Thyroid gland (tissue), 4 donors: ENCODE results near the gene PCDHGA1. TPM values are rescaled to one million over a fixed set of nuclear protein-coding genes. Genes with fewer than 3 reads are reported as not detected.
A peak's percentile ranks its signal among the peaks of the same experiment; 100 is the strongest.
"Not testable (repeated sequence)": the region's sequence is repeated elsewhere in the genome, so short reads cannot be mapped to it uniquely, and the experiment has no call there.

Source experiments
- DNase-seq, 2 donors: peaks; one replicate each; pipeline ENCODE4 v3.0.0-alpha.2; 2019
- H3K27ac ChIP-seq, 3 donors: fragments of 200-600 bp; sonication (generic); 1 replicate in 2 of 3; 2 replicates in 1 of 3; pipeline ENCODE4 v1.5.1; 2016 to 2019; ENCODE audit warnings: mild to moderate bottlenecking in 1 of 3, moderate library complexity in 1 of 3
- H3K27me3 ChIP-seq: fragments of 200-600 bp; sonication (generic); one replicate; pipeline ENCODE4 v1.5.1; 2019
- H3K36me3 ChIP-seq, 2 donors: fragments of 200-600 bp; sonication (generic); one replicate each; pipeline ENCODE4 v1.5.1; 2016 to 2019
- H3K4me1 ChIP-seq, 2 donors: fragments of 200-600 bp; sonication (generic); one replicate each; pipeline ENCODE4 v1.5.1; 2017 to 2019
- H3K4me3 ChIP-seq, 3 donors: fragments of 200-600 bp; sonication (generic); replicated peaks in 1 of 3; 1 replicate in 2 of 3; 2 replicates in 1 of 3; pipeline ENCODE4 v1.5.1; 2016; ENCODE audit warnings: mild to moderate bottlenecking in 1 of 3
- H3K9me3 ChIP-seq: fragments of 200-600 bp; sonication (generic); one replicate; pipeline ENCODE4 v1.5.1; 2017
- CTCF ChIP-seq, 6 experiments: fragments of 200-600 bp in 3 of 6; fragments of 450-650 bp in 3 of 6; sonication (generic) in 3 of 6; IDR thresholded peaks; one replicate each; pipeline ENCODE4 v1.5.1; 2016 to 2019; ENCODE audit warnings: antibody characterized with exemption in 6 of 6, mild to moderate bottlenecking in 2 of 6, inconsistent platforms in 1 of 6, moderate library complexity in 1 of 6
- POLR2A ChIP-seq, 2 donors: fragments of 450-650 bp; IDR thresholded peaks; one replicate each; pipeline ENCODE4 v1.6.1; 2017; ENCODE audit warnings: antibody characterized with exemption in 2 of 2, mild to moderate bottlenecking in 2 of 2, moderate library complexity in 1 of 2
- WGBS, 2 donors: methylation state at CpG; one replicate each; pipeline ENCODE4 v1.1.5; 2017; 5-methylcytosine and 5-hydroxymethylcytosine counted together
- intact Hi-C: fragments of 100-400 bp; cut with DNase I; formaldehyde crosslinking; loops from one replicate; pipeline ENCODE4 v1.15.1; 2023
- total RNA-seq, 4 donors: library from RNA; depleted of rRNA; stranded (reverse); fragments of >200 nt; gene quantifications; one replicate each; pipeline ENCODE4 v1.2.3, GENCODE V29; 2016

Gene PCDHGA1
- total RNA-seq, 4 donors from 2014 or later, result 0.40 to 1.3 (median 0.87) TPM

- no peaks in the 10 kb centered on the region for H3K36me3 ChIP-seq
- no peaks in the 10 kb centered on the region for H3K27me3 ChIP-seq
- no peak overlapping the region for H3K4me3 ChIP-seq
- 46 to 56% methylated on average over 14 of the region's 14 CpGs for WGBS, 2 donors
- no peaks in the 10 kb centered on the region for H3K4me1 ChIP-seq
- peak; percentile 23 to 32 for DNase-seq
- TF ChIP-seq POLR2A (IDR thresholded peaks at IDR 0.05) (no peak), CTCF (IDR thresholded peaks at IDR 0.05) (no peak)
- no peaks in the 10 kb centered on the region for H3K9me3 ChIP-seq
- intact Hi-C loops, result no loop called here
- no peak overlapping the region for H3K27ac ChIP-seq
Measured at GRCh38 chr5:141374627-141375026, 44.3 kb downstream of the PCDHGA1 start.

GRCh38 chr5:141375444-141376155, 45.3 kb downstream of the PCDHGA1 start:
- H3K9me3 ChIP-seq, H3K27ac ChIP-seq, H3K27me3 ChIP-seq, DNase-seq, H3K36me3 ChIP-seq, intact Hi-C loops, H3K4me3 ChIP-seq, H3K4me1 ChIP-seq: not testable (repeated sequence)
- 38 to 42% methylated on average over 12 to 15 of the region's 48 CpGs for WGBS, 2 donors

- intact Hi-C loops, result no loop called here
- peak in 1 of 2 donors; percentile 22 for DNase-seq
- Histone ChIP-seq H3K27me3 (no peaks in the 10 kb centered on the region), H3K4me3 (peak within 1 kb of the TSS in 1 of 3 donors; percentile 16), H3K36me3 (no peaks in the 10 kb centered on the region), H3K4me1 (no peaks in the 10 kb centered on the region), H3K27ac (no peak within 1 kb of the TSS), H3K9me3 (no peaks in the 10 kb centered on the region)
- peak in 4 of 6 experiments; percentile 9 to 33 (median 30) for TF ChIP-seq CTCF (IDR thresholded peaks at IDR 0.05)
- no peak for TF ChIP-seq POLR2A (IDR thresholded peaks at IDR 0.05)
- WGBS, 2 donors, result 9 to 17% methylated on average over 37 of the region's 37 CpGs
Measured at GRCh38 chr5:141382469-141383294, 52.4 kb downstream of the PCDHGA1 start, which contains the start of gene PCDHGA7. Gene PCDHGA7, plus strand, starts transcription at chr5:141382742. Its CDS starts 158 bp downstream, at chr5:141382900.

GRCh38 chr5:141383345-141383744, 53.0 kb downstream of the PCDHGA1 start:
- H3K27me3 ChIP-seq, result no peaks in the 10 kb centered on the region
- no peak overlapping the region for H3K4me3 ChIP-seq
- TF ChIP-seq CTCF (IDR thresholded peaks at IDR 0.05) (no peak), POLR2A (IDR thresholded peaks at IDR 0.05) (no peak)
- no peak overlapping the region for H3K27ac ChIP-seq
- no peak for DNase-seq
- 30 to 39% methylated on average over 21 of the region's 21 CpGs for WGBS, 2 donors
- H3K4me1 ChIP-seq, result no peaks in the 10 kb centered on the region
- H3K36me3 ChIP-seq, result no peaks in the 10 kb centered on the region
- intact Hi-C loops, result no loop called here
- H3K9me3 ChIP-seq, result no peaks in the 10 kb centered on the region

GRCh38 chr5:141384471-141385267, 54.4 kb downstream of the PCDHGA1 start:
- no peaks in the 10 kb centered on the region for H3K4me1 ChIP-seq
- H3K36me3 ChIP-seq, result no peaks in the 10 kb centered on the region
- H3K27me3 ChIP-seq, result no peaks in the 10 kb centered on the region
- intact Hi-C loops, result no loop called here
- no peak overlapping the region for H3K4me3 ChIP-seq
- DNase-seq, result no peak
- no peak overlapping the region for H3K27ac ChIP-seq
- WGBS, 2 donors, result 36 to 47% methylated on average over 26 to 39 of the region's 43 CpGs
- no peaks in the 10 kb centered on the region for H3K9me3 ChIP-seq
- TF ChIP-seq POLR2A (IDR thresholded peaks at IDR 0.05) (no peak), CTCF (IDR thresholded peaks at IDR 0.05) (no peak)
